GM21529 (cell line): ENCODE results near the gene TBX15.
"Not testable (repeated sequence)": the region's sequence is repeated elsewhere in the genome, so short reads cannot be mapped to it uniquely, and the experiment has no call there.

Experiments used
- ATAC-seq: cut with Tn5 transposase; IDR thresholded peaks from one replicate; pipeline ENCODE4 v1.9.1; 2021; ENCODE audit not compliant: unreplicated experiment

The TBX15 gene

DNA sequence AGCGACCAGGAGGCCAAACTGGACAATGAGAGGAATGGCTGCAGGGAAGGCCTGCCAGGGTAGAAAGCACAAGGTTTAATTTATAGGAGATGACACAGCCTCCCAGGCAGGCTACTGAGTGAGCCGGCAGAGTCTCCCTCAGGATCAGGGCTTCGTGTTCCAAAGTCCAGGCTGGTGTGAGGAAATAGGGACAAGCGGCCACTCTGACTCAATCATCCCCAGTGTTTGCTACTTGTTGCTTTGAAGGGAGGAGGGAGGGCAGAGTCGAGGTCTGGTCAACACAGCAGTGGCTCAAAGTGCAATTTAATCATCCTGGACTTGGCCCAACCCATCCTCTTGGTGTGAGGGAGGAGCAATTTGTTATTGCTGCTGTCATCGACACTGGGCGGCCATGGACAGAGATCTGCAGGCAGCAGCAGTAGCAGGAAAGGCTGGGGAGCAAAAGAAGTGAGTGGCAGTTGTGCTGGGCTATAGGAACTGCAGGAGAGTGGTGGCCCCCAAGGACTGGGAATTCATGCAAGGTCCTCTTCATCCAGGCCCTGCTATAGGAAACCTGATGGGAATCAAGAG, 27.5 kb downstream of the TBX15 start:
- no peak for ATAC-seq

DNA sequence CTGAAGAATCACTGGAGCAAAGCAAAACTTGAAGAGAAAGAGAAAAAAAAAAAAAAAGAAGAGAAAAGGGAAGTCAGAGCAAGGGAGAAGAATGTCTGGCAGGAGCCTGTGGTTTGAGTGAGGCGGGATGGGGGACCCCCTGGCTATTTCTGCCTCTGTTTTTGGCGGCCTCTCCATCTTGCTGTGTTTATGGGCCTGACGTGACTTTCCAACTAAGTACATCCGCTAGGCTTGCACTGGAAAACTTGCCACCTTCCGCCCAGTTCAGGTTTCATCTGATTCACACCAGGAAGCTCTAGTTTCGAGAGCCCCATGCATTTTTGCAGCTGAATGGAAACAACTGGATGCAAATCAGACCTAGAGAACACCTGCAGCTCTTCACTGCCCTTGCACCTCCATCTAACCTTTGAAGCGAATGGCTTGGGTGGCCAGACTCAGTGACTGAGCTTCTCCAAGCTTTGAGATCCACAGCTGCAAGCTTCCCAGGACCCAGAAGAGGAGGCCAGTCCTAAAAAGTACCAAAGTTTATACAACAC, 28.0 kb downstream of the TBX15 start:
- ATAC-seq: peak; percentile 91

DNA sequence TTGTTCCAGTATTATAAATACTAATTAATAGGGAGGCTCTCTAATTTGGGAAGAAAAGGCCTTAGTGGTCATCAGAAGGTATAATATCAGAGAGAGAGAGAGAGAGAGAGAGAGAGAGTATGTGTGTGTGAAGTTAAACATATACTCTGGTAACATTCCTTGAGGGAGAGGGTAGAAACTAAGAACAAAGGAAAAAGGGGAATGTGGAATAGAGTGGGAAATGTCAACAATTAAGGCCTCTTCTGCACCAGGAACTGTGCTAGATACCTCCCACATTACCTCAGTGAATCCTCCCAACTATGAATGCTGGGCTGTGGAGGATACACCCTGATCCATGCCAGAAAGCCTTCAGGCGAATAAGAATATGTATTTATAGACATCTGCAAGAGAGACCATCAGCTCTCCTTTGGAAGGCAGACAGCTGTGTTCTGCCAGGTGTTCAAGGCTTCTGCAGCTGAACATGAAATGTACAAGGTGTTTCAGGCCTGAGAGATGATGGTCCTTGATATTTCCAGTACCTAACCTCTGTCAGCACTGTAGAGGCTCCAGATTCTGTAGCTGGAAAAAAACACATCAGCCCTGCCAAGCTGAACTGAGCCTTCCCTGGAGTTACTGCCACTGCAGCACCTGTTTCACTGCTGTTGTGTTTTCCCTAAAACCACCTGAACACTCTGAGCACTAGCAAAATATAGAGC, 29.1 kb downstream of the TBX15 start:
- no peak for ATAC-seq

DNA sequence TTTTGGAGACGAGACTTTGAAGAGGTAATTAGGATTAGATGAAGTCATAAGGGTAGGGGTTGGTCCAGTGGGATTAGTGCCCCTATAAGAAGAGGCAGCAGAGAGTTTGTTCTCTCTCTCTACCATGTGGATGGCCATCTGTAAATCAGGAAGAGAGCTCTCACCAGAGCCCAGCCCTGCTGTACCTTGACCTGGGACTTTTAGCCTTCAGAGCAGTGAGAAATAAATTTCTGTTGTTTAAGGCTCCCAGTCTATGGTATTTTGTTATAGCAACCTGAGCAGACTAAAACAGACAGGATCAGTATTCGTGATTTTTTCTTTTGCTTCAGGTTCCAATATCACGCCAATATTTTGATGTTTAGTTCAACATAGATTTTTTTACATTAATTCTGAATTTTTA, 30.0 kb downstream of the TBX15 start:
- ATAC-seq: no peak

DNA sequence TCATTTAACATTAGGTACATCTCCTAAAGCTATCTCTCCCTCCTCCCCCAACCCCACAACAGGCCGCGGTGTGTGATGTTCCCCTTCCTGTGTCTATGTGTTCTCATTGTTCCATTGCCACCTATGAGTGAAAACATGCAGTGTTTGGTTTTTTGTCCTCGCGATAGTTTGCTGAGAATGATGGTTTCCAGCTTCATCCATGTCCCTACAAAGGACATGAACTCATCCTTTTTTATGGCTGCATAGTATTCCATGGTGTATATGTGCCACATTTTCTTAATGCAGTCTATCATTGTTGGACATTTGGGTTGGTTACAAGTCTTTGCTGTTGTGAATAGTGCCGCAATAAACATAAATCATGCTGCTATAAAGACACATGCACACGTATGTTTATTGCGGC, 30.6 kb downstream of the TBX15 start:
- ATAC-seq: not testable (repeated sequence)

DNA sequence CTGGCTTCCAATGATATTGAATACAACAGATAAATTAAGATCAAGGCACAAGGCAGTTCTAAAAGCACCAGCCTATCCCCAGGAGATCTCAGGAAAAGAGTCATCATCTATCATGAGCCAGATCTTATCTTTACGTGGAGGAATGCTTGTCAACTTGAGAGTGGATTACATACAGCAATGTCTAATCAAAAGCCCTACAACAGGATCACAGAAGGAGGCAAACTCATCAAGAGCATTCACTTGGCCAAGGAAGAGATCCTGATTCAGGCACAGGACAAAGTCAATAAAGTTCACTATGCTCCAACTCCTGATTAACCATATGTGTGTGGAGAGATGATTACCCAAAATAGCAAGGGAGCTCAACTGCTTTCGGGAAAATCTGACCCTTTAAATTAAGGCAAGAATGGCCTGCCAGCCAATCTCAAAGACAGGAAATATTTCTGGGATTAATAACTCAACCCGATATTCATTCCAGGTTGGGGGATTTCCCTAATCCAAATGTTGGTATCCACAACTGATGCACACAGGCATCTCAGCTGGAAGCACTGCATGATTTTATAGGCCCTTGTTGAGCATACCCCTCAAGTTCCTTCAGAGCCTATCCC, 33.7 kb downstream of the TBX15 start:
- ATAC-seq: no peak

DNA sequence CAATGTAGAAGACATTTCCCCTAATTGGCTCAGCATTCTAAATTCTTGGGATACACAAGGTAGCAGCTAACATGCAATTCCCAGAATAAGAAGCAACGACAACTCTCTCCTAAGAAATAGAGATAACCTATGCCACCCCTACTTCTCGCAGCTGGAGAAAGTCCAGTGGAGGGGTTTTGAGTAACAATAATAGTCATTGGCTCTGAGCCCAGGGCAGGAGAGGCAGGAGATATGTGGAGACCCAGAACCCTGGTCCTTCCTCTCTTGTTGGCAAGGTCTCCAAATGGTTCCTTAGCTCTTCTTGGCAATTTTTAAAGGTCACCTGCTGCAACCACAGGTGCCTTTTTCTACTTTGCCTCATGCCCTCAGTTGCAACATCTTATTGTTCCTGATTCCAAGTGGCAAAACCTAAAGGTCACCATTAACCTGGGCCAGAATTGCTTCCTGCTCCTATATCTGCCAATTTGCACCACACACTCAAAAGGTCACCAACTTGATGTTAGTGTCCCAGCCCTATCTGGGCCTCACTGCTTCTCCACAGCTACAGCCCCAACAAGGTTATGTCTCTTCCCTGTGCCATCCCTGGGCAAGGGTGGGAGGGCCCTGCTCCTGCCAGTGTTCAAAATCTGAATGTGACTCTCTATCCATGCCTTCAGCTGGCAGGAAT, 36.7 kb downstream of the TBX15 start:
- ATAC-seq: no peak

DNA sequence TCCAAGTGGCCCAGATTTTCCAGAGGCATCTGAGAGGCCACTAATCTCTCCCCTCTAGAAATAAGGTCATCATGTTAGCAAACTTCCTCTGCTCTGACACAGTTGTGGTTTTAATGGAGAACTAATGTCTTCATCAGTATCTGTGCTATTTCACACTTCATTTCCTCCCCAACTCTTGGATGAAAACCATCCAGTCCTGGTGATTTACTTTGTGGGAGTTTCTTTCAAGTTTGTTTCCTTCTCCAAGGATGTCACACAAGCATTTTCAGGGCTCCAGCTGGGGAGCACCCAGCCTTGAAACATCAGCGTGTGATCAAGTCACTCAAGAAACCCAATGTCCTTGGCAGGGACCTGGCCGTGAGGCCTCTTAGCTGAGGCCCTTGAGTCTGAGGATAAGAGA, 38.8 kb downstream of the TBX15 start:
- ATAC-seq: no peak

DNA sequence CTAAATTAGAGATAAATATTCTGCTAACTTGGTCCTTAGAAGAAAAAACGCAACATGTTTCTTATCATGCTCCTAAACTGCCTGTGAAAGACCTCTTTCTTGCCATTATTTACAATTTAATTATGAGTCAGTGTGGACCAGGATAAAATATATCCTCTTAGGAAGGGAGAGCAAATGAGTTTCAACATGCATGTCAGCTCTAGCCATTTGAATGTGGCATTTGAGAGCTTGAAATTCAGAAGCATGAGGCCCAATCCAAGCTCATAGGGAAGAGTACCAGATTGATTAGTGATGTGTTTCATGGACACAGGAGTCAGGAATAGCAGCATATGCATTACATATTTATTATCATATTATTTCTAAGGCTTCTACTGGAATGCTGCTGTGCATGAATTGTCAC, 39.3 kb downstream of the TBX15 start:
- no peak for ATAC-seq

DNA sequence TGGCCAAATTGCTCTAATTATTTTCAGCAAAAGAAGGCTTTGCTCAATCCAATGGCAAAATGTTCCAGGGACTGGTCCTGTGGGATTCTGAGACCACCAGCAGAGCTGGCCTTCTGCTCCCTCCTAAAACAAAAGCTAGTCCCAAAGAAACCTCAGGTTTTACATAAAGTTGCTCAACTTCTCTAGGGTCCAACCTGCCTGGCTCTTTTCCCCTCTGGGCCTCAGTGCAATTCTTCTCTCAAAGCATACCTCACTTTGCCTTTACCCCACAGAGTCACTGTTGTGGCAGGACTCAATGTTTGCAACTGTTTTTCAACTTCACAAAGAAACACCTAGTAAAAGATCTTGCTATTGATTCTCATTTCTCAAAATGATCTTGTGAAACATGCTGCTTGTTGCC, 39.8 kb downstream of the TBX15 start:
- ATAC-seq: no peak

DNA sequence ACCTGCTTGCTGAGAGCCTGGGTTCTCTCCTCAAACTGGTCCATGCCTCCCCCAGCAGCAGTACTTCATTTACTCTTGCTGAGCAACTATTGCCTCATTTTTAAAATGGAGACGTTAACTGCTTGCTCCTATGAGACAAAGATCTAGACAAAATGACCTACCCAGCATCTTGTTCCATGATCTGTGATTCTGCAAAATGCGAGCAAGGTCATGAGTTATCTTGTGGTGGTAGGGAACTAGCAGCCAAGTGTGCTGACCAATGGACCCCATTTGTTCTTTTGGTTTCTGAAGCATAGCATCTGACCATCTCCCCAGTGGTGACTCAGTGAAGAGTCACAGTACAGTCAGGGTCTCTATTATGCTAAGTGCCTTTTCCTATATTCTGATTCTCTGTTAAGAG, 40.4 kb downstream of the TBX15 start:
- ATAC-seq: no peak

DNA sequence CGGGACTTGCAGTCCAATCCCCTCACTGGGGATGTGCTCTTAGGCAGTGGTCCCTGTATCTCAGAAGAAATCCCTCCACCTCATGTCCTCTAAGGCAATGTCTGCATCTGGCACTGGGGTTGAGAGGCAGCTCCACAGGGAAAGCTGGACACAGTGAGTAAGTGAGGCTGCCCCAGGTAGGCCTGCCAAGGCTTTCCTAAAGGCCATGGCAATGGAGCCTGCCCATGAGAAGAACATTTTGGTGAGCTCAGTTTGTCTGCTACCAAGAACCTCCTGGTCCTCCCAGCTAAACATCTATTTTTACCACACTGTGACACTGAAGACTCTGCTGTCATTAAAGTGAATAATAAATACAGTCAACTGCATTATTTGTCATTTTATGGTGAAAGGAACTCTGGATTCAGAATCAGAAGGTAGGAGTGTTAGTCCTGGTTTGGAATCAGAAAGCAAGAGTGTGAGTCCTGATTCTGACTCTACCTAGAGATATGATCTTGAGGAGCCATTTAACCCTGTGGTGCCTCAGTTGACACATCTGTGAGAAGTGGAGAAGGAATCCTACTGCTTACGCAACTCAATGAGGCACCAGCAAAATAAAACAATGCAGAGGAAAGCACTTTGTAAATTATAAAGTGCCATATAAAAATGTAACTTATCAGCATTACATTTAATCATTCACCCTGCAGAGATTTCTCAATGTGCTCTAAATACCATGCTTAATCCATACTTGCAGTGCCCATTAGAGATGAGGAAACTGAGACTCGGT, 41.0 kb downstream of the TBX15 start:
- no peak for ATAC-seq

DNA sequence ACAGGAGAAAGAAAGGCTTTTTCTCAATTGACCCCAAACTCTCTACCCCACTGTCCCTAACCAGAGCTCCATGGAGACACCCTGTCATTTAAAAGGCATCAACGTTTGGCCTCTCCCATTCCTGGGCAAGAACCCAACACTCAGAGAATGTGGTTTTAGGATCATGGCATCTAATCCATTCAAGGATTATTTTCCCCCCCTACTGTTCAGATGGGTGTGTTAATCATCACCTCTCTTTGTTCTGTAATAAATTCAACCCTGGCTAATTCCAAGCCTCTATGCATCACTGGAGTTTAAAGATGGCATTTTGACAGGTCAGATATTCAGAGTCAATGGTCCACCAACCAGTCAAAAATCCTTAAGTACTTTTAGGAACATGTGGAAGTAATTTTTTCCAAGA, 42.7 kb downstream of the TBX15 start:
- no peak for ATAC-seq

DNA sequence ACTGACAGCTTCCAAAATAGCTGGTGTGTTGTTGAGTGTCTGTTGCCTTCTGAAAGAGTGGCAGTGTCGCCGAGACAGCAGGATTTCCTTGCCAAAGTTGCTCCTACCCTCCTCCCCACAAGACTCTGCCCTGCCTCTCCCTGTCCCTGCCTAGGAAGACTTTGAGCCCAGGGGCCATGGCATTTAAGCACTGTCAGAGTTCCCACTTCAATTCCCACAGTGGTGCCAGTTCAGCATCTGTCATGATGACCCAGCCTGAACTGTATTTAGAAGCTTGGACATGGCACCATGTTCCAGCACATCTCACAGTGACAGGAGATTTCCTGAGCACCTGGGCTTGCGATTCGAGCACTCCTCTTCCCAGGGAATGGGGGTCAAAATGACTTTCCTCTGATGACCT, 43.6 kb downstream of the TBX15 start:
- no peak for ATAC-seq

DNA sequence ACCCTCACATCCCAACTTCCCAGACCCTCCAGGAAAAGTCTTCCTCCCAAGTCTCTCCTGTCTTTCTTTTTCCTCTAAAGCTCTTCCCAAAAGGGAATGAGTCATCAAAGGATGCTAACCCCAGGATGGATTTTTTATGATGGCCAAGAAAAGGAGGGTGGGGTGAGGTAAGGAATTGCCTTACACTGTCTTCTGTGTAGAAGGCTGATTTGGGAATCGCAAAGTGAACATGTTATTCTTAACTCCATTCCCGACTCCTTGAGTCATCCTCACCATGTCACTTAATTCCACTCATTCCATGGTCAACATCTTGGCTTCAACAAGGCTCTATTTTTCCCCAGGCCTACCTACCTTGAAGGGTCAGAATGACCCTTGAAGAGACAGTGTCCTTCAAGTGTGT, 44.0 kb downstream of the TBX15 start:
- no peak for ATAC-seq

DNA sequence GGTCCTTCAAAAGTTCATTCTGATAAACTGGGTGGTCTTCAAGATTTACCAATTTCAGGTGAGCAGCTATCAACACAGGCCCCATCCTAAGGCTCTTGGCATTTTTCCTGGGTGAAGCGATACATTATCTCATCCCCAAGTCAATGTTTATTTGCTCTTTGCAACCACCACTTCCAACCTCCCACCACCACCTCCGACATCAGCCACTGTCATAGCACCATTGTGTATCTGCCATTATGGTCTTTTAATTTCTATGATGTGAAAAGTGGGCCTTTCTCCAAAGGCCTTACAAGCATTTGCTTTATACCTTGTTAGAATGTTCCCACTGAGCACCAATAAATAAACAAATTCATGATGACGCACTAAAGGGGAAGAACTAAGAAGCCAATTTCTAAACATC, 47.2 kb downstream of the TBX15 start:
- ATAC-seq: no peak

DNA sequence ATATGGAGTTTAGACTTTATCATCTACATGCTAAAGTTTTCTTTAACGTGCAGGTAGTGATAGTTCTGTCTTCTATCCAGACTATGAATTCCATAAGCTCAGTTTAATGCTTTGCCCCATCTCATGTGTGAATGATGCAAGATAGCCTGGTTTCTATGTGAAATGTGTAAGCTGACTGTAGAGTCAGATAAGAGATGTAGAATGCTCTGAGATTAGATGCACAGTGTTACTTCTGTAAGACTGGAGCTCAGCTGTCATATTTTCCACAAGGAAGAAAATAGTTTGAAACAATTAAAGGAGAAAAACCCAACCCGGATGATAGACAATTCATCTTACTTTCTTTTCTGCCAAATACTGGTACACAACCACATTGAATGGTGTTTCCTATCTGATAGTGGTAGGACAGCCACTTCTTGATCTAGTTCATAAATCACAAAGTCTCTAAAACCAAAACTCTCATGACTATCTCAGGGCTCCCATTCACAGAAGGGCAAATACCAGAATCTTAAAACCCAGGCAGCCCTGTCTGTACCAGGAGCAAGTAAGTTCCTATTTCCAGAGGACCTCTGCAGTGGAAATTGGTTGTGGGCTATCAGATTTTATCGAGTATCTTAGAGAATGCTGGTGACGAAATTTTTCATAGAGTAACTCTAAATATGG, 50.6 kb downstream of the TBX15 start:
- ATAC-seq: no peak

DNA sequence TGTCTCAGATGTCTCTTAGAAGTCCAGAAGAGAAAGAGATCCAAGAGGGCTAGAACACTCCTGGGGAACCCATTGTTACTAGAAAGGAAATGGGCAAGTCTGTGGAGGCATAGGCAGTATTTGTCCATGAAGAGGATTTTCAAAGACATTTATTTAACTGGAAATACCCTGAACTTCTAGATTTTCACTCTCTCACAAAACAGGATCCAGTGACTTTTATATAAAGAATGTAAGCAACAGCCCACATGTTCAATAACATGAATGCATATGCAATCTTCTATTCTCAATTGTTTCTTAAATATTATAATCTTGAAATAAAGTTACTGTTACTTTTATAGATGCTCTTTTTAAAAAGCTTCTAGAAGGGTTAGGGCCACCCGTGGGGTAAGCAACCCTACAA, 53.4 kb downstream of the TBX15 start:
- ATAC-seq: no peak

DNA sequence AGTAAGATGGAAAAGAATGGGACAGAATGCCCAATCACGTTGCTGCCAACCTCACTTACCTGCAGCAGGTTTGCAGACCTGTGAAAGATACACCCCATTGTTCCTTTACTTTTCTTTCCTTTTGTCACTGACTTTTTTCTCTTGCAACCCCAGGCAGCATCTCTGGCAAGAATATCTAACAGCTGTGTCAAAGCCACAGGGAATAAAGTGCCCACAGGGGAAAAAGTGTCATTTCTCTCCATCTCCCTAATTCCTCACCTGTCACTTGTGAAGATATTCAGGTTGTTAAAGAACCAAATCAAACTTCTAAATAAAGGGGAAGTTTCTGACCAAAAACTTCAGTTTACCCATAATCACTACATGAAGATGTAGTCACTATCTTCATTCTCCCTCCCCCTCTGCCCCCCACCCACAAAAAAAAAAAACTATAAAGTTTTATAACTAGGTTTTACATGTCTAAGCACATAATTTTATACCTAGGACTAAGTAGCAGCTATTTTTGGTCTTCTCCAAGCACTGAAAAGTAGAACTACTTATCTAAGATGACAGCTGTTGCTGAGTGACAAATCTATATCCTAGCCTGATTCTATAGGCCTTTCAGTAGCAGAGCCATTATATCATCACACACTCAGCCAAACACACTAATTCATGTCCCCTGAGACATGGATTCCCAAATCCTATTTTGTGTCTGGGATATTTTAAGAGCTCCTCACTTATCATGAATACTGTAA, 54.9 kb downstream of the TBX15 start:
- no peak for ATAC-seq

DNA sequence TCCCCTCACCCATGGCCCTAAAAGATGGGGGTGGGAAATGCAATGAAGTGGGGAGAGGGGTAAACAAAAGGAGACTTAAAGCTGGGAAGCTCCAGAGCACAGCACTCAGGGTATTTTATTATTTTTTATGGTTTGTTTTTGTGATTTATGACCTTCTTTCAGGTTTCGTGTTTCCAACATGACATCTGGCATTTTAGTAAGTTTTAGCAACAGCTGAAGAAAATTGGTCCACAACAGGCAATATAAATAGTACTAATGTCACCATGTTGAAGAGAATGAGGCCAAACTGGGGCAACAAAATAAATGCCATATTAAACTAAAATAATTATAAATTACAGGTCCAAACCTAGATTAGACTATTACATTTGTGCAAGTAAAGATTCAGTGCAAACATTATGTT, 56.3 kb downstream of the TBX15 start:
- ATAC-seq: no peak
